Parathyroid adenoma (tissue), 2 donors: ENCODE results near the gene CCDC192.

Experiments
- H2AFZ ChIP-seq: fragments of 300-600 bp; sonication (generic); one replicate; pipeline ENCODE4 v1.7.0; 2017; ENCODE audit warnings: antibody characterized with exemption, mild to moderate bottlenecking
- H3K27ac ChIP-seq: fragments of 300-600 bp; sonication (generic); one replicate; pipeline ENCODE4 v1.7.0; 2017
- H3K27me3 ChIP-seq: fragments of 300-600 bp; sonication (generic); one replicate; pipeline ENCODE4 v1.7.0; 2017; ENCODE audit warnings: low read length; ENCODE audit not compliant: control insufficient read depth, insufficient read depth
- H3K36me3 ChIP-seq: fragments of 300-600 bp; sonication (generic); one replicate; pipeline ENCODE4 v1.7.0; 2017; ENCODE audit warnings: low read length; ENCODE audit not compliant: control insufficient read depth, insufficient read depth
- H3K4me1 ChIP-seq: fragments of 300-600 bp; sonication (generic); one replicate; pipeline ENCODE4 v1.7.0; 2017; ENCODE audit warnings: control low read depth
- H3K4me2 ChIP-seq: fragments of 300-600 bp; sonication (generic); one replicate; pipeline ENCODE4 v1.7.0; 2017; ENCODE audit warnings: low read length
- H3K4me3 ChIP-seq: fragments of 300-600 bp; sonication (generic); one replicate; pipeline ENCODE4 v1.7.0; 2017; ENCODE audit warnings: low read depth, low read length
- H3K79me2 ChIP-seq: fragments of 300-600 bp; sonication (generic); one replicate; pipeline ENCODE4 v1.7.0; 2017; ENCODE audit warnings: control low read depth
- H3K9ac ChIP-seq: fragments of 300-600 bp; sonication (generic); one replicate; pipeline ENCODE4 v1.7.0; 2017; ENCODE audit warnings: mild to moderate bottlenecking
- H3K9me3 ChIP-seq: fragments of 300-600 bp; sonication (generic); one replicate; pipeline ENCODE4 v1.7.0; 2017; ENCODE audit warnings: low read length; ENCODE audit not compliant: control insufficient read depth
- TF ChIP-seq, protein P1 (sequence below): fragments of 300-600 bp; sonication (generic); IDR thresholded peaks from one replicate; pipeline ENCODE4 v1.7.0; 2017; ENCODE audit warnings: antibody characterized with exemption, mild to moderate bottlenecking
- donor health status: primary hyperparathyroidism.

The CCDC192 gene

DNA sequence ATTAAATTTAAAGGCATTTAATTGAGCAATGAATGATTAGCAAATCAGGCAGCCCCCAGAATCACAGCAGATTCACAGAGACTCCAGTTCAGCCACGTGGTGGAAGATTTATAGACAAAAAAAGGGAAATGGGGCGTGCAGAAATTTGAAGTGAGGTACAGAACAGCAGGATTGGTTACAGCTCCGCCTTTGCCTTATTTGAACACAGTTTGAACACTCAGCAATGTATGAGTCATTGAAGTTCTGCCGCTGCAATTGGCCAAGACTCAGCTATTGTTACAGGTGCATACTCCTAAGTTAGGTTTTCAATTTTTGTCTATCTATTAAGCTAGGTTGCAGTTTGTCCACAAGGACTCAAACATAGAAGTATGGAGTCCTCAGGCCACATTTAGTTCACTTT, 222.7 kb downstream of the CCDC192 start:
- H3K79me2 ChIP-seq, result no peaks in the 10 kb centered on the region
- no peak overlapping the region for H3K9ac ChIP-seq
- no peak overlapping the region for H3K4me3 ChIP-seq
- H3K4me1 ChIP-seq, result no peaks in the 10 kb centered on the region
- H2AFZ ChIP-seq, result no peak overlapping the region
- H3K27me3 ChIP-seq, result no peaks in the 10 kb centered on the region
- H3K27ac ChIP-seq, result no peak overlapping the region
- H3K9me3 ChIP-seq, result no peaks in the 10 kb centered on the region
- no peaks in the 10 kb centered on the region for H3K36me3 ChIP-seq
- H3K4me2 ChIP-seq, result no peak overlapping the region
- TF ChIP-seq, protein P1, sequence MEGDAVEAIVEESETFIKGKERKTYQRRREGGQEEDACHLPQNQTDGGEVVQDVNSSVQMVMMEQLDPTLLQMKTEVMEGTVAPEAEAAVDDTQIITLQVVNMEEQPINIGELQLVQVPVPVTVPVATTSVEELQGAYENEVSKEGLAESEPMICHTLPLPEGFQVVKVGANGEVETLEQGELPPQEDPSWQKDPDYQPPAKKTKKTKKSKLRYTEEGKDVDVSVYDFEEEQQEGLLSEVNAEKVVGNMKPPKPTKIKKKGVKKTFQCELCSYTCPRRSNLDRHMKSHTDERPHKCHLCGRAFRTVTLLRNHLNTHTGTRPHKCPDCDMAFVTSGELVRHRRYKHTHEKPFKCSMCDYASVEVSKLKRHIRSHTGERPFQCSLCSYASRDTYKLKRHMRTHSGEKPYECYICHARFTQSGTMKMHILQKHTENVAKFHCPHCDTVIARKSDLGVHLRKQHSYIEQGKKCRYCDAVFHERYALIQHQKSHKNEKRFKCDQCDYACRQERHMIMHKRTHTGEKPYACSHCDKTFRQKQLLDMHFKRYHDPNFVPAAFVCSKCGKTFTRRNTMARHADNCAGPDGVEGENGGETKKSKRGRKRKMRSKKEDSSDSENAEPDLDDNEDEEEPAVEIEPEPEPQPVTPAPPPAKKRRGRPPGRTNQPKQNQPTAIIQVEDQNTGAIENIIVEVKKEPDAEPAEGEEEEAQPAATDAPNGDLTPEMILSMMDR, result no peak

DNA sequence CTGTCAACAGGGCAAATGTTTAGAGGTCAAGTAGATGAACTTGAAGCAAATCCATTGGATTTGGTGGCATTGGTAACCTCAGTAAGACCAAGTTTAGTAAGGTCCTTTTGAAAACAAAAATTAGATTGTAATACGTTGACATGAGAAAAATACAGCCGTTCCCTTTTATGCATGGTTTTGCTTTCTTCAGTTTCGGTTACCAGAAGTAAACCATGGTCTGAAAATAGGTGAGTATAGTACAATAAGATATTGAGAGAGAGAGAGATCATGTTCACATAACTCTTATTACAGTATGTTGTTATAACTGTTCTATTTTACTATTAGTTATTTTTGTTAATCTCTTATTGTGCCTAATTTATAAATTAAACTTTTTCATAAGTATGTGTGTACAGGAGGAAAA, 223.8 kb downstream of the CCDC192 start:
- Histone ChIP-seq H3K27me3 (no peaks in the 10 kb centered on the region), H3K9me3 (no peaks in the 10 kb centered on the region), H3K4me3 (no peak overlapping the region), H3K27ac (no peak overlapping the region), H3K79me2 (no peaks in the 10 kb centered on the region), H3K4me2 (no peak overlapping the region), H3K4me1 (no peaks in the 10 kb centered on the region), H2AFZ (no peak overlapping the region), H3K9ac (no peak overlapping the region), H3K36me3 (no peaks in the 10 kb centered on the region)
- TF ChIP-seq, protein P1, result no peak

DNA sequence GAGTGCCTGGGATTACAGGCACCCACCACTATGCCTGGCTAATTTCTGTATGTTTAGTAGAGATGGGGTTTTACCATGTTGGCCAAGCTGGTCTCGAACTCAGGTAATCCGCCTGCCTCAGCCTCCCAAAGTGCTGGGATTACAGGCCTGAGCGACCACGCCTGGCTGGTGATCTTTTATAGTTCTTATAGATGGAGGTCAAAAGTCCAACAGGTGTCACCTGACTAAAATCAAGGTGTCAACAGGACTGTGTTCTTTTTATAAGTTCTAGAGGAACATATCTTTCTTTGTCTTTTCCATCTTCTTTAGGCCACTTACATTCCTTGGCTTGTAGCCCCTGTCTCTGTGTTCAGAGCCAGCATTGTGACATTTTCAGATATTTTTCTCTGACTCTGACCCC, 224.9 kb downstream of the CCDC192 start:
- Histone ChIP-seq H3K9me3 (no peaks in the 10 kb centered on the region), H3K27ac (no peak overlapping the region), H3K79me2 (no peaks in the 10 kb centered on the region), H3K4me3 (no peak overlapping the region), H2AFZ (no peak overlapping the region), H3K4me2 (no peak overlapping the region), H3K9ac (no peak overlapping the region), H3K27me3 (no peaks in the 10 kb centered on the region), H3K4me1 (no peaks in the 10 kb centered on the region), H3K36me3 (no peaks in the 10 kb centered on the region)
- TF ChIP-seq, protein P1, result no peak

DNA sequence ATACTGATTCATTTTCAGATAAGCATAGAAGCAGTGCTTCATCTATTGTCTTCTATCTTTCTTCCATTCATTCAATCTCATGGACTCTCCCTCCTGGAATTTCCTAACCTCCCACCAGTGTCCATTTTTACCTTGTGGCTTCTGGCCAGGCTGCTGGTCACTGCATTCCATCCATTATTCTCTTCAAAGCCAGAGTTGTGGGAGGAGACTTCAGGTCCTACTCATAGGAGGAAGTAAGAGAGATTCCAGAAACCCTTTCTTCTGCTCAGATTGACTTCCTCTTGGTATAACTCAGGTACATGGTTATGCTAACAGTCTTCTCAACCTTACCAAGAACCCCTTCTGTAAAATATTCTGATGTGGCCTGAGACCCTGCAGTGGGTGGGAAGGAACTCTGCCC, 227.1 kb downstream of the CCDC192 start:
- Histone ChIP-seq H3K36me3 (no peaks in the 10 kb centered on the region), H3K4me2 (no peak overlapping the region), H3K27me3 (no peaks in the 10 kb centered on the region), H3K4me1 (no peaks in the 10 kb centered on the region), H3K4me3 (no peak overlapping the region), H3K9ac (no peak overlapping the region), H3K27ac (no peak overlapping the region), H3K79me2 (no peaks in the 10 kb centered on the region), H3K9me3 (no peaks in the 10 kb centered on the region), H2AFZ (no peak overlapping the region)
- TF ChIP-seq, protein P1, result no peak

DNA sequence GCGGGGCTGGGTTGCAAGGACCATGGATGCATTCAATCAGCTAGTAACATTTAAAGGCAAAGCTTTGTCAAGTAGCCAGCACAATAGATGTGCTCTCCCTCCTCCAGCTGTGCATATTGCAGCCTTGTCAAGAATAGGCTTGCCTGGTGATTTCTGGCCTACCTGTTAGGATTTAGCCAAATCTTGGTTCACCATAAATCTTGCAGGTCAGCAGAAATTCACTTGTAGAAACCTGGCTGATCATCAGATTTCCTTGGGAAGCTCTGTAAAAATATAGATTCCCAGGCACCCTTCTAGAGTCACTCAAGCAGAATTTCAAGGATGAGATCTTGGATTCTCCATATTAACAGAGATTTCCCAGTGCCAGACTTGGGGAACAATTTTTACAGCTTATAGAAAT, 228.2 kb downstream of the CCDC192 start:
- no peaks in the 10 kb centered on the region for H3K9me3 ChIP-seq
- no peak overlapping the region for H3K4me3 ChIP-seq
- no peak overlapping the region for H3K27ac ChIP-seq
- no peak overlapping the region for H3K9ac ChIP-seq
- H3K4me1 ChIP-seq, result no peaks in the 10 kb centered on the region
- TF ChIP-seq, protein P1, result no peak
- H3K27me3 ChIP-seq, result no peaks in the 10 kb centered on the region
- H3K79me2 ChIP-seq, result no peaks in the 10 kb centered on the region
- H3K4me2 ChIP-seq, result no peak overlapping the region
- H3K36me3 ChIP-seq, result no peaks in the 10 kb centered on the region
- H2AFZ ChIP-seq, result no peak overlapping the region
